Urothelium cell line (cell line): ENCODE data around the gene RABGAP1L.
"Not testable (repeated sequence)": the region's sequence is repeated elsewhere in the genome, so short reads cannot be mapped to it uniquely, and the experiment has no call there.

Experiments used
- DNase-seq: peaks from one replicate; pipeline ENCODE4 v3.0.0; 2011; ENCODE audit warnings: low spot score, mixed read lengths
- FAIRE-seq: peaks from 2 replicates; lab custom pipeline; 2011; peaks lifted over from hg19 to GRCh38; lab: Jason Lieb, UNC

RABGAP1L gene

DNA sequence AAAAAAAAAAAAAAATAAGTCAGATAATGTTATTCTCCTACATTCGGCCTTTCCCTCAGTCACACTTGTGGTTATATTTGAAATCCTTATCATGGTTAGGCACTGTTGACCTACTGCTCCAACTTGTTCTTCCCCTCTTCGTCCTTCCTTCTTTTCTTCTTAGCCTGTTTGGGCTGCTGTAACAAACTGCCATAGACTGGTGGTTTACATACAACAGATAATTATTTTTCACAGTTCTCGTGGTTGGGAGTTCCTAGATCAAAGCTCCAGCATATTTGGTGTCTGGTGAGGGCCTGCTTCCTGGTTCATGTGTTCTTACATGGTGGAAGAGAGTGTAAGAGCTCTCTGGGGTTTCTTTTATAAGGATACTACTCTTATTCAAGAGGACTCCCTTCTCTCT is 73.4 kb downstream of the RABGAP1L start:
- FAIRE-seq (no peak), DNase-seq (no peak)

DNA sequence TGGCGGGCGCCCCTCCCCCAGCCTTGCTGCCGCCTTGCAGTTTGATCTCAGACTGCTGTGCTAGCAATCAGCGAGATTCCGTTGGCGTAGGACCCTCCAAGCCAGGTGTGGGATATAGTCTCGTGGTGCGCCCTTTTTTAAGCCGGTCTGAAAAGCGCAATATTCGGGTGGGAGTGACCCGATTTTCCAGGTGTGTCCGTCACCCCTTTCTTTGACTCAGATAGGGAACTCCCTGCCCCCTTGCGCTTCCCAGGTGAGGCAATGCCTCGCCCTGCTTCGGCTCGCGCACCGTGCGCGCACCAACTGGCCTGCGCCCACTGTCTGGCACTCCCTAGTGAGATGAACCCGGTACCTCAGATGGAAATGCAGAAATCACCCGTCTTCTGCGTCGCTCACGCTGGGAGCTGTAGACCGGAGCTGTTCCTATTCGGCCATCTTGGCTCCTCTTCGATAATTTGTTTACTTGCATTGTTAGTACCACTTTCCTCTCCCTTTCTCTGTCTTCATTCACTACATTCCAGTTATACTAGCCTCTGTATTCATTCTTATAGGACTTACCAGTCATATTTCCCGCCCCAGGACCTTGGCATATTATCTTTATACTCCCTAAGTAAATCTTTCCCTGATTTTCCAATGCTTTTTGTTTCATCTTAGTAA is 79.7 kb downstream of the RABGAP1L start:
- not testable (repeated sequence) for FAIRE-seq, DNase-seq

DNA sequence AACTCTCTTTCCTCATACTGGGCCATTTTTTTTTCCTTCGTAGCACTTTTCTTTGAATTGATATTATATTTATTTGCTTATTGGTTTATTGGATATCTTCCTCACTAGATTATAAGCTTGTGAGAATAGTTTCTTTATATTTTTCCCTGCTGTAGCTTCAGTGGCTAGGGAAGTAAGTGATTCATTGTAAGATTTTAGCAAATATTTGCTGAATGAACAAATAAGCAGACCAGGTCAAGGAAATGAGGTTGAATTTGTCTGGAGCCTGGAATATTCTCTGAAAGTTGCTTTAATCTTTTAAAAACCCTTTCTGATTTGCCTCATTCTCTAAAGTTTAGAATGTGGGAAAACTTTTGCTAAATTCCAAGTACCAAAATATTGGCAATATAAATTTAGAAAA is 80.2 kb downstream of the RABGAP1L start:
- DNase-seq (no peak), FAIRE-seq (no peak)

DNA sequence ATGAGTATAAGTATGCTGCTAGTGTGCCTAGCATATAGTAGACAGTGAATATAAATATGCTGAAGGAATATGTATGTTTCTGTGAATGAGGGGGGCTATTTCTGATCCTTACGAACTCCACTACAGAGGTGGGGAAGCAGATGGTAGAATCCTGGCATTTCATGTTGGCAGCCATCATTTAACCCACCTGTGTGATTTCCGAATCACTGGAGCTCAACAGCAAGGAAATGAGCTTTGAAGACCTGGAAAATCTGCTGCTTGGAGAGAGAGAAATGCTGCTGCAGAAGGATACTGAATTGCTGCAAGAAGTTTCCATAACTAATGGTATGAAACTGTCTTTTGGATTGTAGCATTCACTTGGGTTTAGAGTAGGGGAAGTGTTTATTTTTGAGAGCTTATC is 83.5 kb downstream of the RABGAP1L start:
- FAIRE-seq (no peak), DNase-seq (no peak)

DNA sequence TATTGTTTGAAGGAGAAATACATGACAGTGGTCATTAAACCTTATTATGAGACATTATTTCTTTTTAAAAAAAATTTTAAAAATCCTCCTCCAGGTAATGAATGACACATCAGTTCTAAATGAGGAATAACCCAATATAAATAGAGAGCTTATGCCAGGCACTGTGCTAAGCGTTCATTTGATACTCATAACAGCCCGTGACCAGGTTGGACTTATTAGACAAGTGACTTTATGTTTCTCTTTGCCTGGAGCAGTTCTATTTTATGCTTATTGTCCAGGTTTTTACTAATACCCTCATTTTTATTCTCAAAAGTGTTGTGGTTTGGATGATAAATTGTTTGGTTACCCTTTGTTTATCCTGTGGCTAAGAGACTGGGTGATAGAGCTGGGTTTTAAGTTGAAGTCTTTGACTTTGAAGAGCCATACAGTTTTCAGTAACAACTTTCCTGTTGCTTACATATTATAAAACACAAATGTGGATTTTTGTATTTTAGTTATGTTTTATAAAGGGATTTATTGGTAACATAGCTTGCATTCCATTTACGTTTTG is 84.2 kb downstream of the RABGAP1L start:
- no peak for DNase-seq

DNA sequence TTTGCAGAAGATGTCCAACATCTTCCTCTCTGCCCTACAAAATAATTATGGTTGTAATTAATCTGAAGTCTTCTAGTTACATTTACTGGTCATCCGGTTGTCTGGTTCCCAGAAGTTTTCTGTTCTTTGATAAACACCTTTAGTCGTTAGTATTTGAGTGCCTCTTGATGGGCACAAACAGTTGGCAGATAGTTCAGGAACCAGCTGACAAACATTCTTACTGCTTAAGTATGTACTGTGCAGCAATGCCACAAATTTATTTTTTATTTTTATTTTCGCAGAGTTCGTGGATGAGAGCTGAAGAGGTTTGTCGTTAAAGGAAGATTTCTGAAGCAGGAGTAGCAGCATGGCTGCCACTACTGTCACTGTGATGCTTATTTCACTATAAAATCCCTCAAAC is 84.7 kb downstream of the RABGAP1L start:
- FAIRE-seq (no peak), DNase-seq (no peak)

More for the DNA sequence above, 84.2 kb downstream of the RABGAP1L start:
- no peak for FAIRE-seq

DNA sequence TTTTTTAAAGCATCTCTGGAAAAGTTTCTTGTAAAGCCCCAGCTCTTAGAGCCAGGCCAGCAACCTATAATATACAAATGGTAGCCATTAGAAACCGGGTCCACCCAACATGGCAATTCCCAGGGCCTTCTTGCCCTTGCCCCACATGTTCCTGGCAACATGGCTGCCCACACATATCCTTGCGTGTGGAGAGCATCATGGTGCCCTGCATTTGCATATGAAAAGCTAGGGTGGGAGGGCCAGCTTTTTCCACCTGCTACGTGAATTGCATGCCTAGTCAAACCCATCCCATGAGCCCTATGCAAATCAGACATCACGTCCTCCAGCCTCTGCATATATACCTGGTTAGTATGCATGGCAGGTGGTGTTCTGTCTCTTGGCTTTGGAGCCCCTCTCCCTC is 88.2 kb downstream of the RABGAP1L start:
- FAIRE-seq (no peak), DNase-seq (no peak)

DNA sequence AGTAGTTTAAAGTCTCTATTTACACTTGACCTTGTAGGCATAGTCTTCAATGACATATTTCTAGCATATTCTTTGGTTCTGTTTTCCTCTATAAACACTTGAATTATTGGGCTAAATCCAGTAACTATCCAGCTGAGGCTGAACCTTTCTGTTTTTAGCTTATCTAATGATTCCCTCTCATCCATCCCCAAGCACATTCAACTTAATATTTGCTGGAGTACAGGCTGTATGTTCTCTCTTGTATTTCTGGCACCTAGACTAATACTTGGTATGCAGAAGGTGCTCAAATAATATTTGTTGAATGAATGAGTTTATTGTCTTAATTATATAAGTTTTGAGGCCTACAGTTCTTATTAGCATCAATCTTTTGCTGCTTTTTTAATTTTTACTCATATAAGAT is 88.7 kb downstream of the RABGAP1L start:
- FAIRE-seq (no peak), DNase-seq (no peak)

DNA sequence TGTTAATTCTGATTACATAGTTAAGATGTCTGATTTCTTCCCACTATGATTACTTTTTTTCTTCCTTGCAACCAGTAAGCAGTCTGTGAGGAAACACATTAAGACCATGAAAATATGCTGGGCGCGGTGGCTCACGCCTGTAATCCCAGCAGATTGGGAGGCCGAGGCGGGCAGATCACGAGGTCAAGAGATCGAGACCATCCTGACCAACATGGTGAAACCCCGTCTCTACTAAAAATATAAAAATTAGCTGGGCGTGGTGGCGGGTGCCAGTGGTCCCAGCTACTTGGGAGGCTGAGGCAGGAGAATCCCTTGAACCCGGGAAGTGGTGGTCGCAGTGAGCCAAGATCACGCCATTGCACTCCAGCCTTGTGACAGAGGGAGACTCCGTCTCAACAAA is 97.1 kb downstream of the RABGAP1L start:
- not testable (repeated sequence) for DNase-seq, FAIRE-seq

DNA sequence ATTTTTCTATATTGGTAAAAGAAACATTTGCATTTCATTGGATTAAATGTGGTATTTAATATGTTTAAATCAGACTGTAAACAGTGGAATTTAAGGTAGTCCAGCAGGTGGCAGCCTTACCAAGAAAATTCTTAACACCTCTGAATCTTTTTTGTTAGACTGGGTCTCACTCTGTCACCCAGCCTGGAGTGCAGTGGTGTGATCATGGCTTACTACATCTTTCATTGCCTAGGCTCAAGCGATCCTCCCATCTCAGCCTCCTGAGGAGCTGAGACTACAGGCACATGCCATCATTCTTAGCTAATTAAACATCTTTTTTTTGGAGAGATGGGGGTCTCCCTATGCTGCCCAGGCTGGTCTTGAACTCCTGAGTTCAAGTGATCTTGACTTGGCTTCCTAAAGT is 98.8 kb downstream of the RABGAP1L start:
- FAIRE-seq (no peak), DNase-seq (peak; percentile 18)

DNA sequence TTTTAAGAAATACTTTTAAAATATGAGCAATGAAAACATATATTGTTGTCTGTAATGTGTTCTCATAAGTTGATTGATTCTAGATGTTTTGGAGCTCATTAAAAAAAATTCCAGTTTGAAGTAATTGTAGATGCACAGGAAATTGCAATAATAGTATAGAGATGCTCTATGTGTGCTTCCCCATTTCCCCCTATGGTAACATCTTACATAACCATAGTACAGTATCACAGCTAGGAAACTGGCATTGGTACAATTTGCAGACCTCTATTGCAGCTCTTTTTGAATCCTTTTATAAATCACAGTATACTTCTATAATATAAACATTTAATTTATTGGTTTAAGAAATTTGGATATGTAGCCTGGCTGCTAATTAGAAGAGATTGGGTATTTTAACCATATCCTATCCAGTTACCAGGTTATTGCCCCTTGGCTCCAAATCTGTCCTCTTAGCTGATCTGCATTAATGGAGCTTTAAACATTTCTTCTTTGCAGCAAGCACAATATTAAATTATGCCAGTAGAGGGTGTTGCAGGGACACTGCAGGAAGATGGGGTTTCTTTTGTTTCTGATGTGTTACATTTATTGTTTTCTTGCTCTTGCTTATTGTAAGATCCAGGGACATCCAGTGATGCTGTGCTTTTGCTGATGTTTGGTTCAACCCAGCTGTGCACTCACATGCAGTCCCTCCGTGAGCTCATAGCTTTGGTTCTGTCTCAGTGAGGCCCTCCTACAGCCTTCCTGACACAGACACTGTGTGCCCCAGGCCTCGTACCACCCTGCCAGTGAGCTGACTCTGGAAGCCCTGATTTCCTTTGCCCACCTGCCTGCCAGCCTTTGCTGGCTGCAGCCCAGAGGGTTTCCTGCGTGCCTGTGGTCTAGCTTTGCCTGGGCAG is 103.3 kb downstream of the RABGAP1L start:
- no peak for FAIRE-seq
- peak; percentile 41 for DNase-seq

DNA sequence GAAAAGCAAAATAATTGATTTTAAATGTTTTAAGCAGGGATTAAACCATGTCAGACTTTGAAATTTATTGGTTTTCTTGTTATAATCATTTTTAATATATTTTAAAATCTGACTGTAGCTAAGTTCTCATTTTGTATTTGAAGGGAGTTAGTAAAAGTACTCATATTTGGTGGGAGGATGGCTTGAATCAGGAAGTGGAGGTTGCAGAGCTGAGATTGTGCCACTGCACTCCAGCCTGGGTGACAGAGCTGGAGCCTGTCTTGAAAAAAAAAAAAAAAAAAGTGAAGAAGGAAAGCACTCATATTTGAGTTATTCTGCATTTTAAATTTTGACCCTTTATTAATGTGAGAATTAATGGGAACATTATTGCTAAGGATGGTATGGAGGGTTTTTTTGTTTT is 106.0 kb downstream of the RABGAP1L start:
- FAIRE-seq (no peak), DNase-seq (no peak)

DNA sequence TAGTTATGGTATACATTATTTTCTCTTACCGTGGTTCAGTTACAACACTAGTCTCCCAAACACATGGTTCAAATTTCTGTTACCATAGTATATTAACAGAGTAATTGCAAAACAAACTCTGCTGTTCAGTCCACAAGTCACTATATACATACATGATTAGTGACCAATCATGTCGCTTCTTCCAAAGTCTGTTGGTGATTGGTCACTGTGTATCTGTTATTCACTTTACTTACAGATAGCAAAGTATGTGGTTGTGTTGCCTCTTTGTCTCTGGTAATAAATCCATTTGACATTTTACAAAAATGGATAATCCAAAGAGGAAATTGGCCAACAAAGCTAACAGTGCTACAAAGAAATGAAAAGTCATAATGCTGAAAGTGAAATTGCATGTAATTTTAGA is 107.2 kb downstream of the RABGAP1L start:
- DNase-seq (no peak), FAIRE-seq (no peak)

DNA sequence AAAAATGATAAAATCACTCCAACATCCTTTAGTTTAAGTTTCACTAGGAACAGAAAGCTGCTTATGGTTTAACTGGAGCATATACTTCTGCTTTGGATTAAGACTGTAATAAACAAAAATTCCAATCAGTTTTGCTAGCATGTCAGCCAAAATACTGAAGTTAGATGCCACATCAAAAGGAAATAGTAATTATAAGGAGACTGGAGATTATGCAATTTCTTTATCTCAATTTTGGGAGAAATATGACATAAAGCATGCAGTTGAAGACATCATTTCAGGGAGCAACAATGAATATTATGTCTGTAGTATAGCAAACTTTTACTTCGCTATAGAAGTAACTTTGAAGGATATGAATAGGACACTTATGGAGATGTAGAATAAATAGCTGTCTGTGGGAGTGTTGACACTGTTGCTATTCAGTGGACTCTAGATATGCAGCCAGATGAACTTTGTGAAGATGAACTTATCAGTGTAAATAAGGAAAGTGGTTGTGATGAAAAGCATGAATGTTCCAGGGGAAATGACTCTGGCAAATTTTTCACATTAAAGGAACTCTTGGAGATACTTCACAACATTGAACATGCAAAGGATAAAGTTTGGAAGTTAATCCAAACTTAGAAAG is 107.8 kb downstream of the RABGAP1L start:
- no peak for FAIRE-seq
- DNase-seq, result no peak

DNA sequence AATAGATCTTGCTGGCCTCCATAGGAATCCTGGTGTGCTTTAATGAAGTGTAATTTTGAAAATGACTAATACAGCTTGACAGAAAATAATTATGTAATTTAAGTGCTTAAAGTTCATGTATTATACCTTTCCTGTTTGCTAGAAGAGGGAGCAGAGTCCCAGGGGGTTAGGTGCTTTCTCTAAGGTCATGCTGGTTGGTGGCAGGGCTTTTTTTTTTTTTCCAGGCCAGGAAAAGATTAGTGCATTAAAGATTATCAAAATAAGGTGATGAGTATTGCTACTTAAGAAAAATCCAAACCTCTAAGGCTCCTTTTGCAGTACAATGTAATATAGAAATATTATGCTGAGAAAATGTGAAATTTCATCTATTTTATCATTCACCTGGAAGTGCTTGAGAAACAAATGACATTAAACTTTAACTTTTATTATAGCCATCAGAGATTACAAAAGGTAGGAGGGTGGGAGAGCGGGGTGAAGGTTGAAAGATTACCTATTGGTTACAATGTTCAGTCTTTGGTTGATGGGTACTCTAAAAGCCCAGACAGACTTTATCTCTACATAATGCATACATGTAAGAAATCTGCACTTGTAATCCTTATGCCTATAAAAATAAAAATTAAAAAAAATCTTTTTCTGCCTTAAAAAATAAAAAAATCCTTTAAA is 110.8 kb downstream of the RABGAP1L start:
- no peak for DNase-seq
- FAIRE-seq, result no peak

DNA sequence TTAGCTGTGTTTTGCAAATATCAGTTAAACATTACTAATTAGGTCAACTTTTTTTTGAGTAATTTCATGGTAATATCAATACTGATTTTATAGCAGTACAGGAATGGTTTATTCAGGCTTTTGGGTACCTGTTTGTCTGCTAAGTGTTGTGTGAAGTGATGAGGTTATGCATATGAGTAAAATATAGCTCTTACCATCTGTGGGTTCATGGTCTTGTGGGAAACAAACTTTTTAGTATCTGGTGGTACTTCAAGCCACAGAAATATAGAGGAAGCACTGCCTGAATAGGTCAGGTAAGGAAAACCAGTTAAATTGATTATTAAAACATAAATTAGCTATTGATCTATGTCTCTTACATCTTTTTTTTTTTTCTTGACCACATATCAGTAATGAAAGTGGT is 113.9 kb downstream of the RABGAP1L start:
- FAIRE-seq, result no peak
- DNase-seq, result no peak

DNA sequence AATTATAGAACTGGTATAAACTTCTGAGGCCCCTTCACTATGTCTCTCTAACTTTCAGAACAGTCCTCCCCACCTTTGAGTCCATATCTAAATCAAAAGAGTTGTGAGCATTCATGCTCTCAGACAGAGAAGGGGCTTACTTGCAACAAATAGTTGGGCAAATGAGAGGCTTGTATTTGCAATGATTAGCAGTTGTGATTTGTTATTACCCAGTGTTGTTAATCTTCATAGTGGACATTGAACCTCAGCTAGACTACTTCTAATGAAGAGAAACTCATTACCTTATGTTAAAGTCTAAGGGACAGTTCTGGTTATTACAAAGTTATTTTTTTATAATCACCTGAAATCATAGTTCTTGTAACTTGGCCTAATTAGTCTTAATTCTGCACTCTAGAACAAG is 114.5 kb downstream of the RABGAP1L start:
- FAIRE-seq, result no peak

DNA sequence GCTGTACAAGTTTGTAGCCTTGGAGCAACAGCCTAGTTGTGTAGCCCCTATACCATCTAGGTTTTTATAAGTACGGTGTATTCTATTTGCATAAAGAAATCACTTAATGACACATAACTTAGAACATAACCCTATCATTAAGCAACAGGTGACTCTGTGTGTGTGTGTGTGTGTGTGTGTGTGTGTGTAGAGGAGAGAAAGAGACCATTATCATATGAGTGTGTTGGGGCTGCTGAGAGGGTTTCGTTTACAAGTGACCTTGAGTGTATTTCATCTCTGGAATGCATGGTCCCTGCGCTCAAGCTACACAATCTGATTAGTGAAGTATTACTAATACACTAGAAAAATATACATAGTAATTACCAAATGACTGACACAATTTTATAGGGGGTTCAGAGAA is 115.1 kb downstream of the RABGAP1L start:
- DNase-seq (no peak), FAIRE-seq (no peak)

More for the DNA sequence above, 114.5 kb downstream of the RABGAP1L start:
- DNase-seq, result no peak

DNA sequence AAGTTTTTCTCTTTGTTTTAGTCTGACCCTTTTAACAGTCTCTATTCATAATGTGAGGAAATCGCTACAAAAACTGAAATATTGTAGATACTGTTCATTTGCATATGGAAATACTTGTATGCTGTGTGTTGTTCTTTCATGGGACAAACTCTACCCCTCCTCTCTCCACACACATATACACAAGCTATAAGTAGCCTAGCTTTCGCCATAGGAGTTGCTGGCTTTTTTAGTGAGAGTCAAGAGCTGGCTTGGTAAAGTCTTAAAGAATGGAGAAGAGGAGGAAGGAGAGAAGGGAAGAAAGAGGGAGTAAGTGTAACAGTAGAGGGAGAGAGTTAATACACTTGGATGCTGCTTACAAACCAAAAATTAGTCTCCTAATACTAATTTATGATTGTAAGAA is 115.6 kb downstream of the RABGAP1L start:
- no peak for FAIRE-seq
- no peak for DNase-seq

DNA sequence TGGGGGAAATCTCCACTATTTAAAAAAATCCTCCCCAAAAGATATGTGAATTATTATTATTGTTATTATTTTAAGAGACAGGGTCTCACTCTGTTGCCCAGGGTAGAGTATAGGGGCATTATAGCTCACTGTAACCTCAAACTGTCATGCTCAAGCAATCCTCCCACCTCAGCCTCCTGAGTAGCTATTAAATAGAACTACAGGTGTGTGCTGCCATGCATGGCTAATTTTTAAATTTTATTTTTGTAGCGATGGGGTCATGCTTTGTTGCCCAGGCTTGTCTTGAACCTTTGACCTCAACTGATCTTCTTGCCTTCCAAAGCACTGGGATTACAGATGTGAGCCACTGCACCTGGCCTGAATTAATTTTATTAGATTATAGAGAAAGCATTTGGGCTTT is 116.8 kb downstream of the RABGAP1L start:
- FAIRE-seq (no peak), DNase-seq (no peak)

DNA sequence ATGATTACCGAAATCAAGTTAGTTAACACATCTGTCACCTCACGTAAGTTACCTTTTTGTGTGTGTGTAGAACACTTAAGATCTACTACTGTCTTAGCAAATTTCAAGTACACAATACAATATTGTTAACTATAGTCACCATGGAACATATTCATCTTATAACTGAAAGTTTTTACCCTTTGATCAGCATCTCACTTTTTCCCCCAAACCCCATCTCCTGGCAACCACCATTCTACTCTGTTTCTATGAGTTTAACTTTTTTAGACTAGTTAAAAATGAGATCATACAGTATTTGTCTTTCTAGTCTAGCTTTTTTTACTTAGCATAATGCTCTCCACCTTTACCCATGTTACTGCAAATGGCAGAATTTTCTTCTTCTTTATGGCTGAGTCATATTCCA is 124.7 kb downstream of the RABGAP1L start:
- no peak for DNase-seq
- FAIRE-seq, result no peak
